Measurements from ENCODE around the gene TREML2.

GRCh38 chr6:41236276-41236675, 35.3 kb upstream of the TREML2 start:
- TF ChIP-seq CTCF (IDR thresholded peaks at IDR 0.05) (no peak), POLR2A (IDR thresholded peaks at IDR 0.05) (no peak)

All from Peyer's patch (tissue), 4 donors.